Natural killer cell (primary cell): ENCODE measurements around the gene TAF8. TPM values are rescaled to one million over a fixed set of nuclear protein-coding genes. Genes with fewer than 3 reads are reported as not detected.

Experiments used
- ATAC-seq, 3 donors: fragments of 150-1000 bp in 2 of 3; fragments of 200-7000 bp in 1 of 3; cut with Tn5 transposase; 1 replicate in 1 of 3; 2 replicates in 2 of 3; pipeline ENCODE4 v1.10.0; 2021; ENCODE audit warnings: mild to moderate bottlenecking in 2 of 3, moderate library complexity in 2 of 3
- DNase-seq, 2 donors: peaks; one replicate each; pipeline versions ENCODE4 v3.0.0 to v3.0.0-alpha.2; 2013 to 2021; ENCODE audit warnings: mixed read lengths in 1 of 2
- H3K27ac ChIP-seq: one replicate; pipeline ENCODE4 v1.5.1; 2013; ENCODE audit warnings: mild to moderate bottlenecking, low read length
- H3K27me3 ChIP-seq: one replicate; pipeline ENCODE4 v1.6.1; 2013; ENCODE audit warnings: low read length; ENCODE audit not compliant: control insufficient read depth, insufficient read depth
- H3K36me3 ChIP-seq: one replicate; pipeline ENCODE4 v1.6.1; 2013; ENCODE audit warnings: low read length; ENCODE audit not compliant: control insufficient read depth, insufficient read depth
- H3K4me1 ChIP-seq: one replicate; pipeline ENCODE4 v1.6.1; 2013; ENCODE audit warnings: low read length; ENCODE audit not compliant: control insufficient read depth, insufficient read depth
- H3K4me3 ChIP-seq: one replicate; pipeline ENCODE4 v1.5.1; 2013; ENCODE audit warnings: low read length
- H3K9me3 ChIP-seq: one replicate; pipeline ENCODE4 v1.6.1; 2013; ENCODE audit warnings: low read length; ENCODE audit not compliant: control insufficient read depth, insufficient read depth
- H3K27ac Mint-ChIP-seq, 2 donors: one replicate each; pipeline ENCODE4 v1.8.0; 2022; ENCODE audit warnings: mild to moderate bottlenecking in 2 of 2, mixed read lengths in 2 of 2, moderate library complexity in 1 of 2
- H3K27me3 Mint-ChIP-seq, 2 donors: one replicate each; pipeline ENCODE4 v1.8.0; 2022; ENCODE audit warnings: low read depth in 2 of 2, mixed read lengths in 2 of 2
- H3K36me3 Mint-ChIP-seq: one replicate; pipeline ENCODE4 v1.8.0; 2022; ENCODE audit warnings: mixed read lengths
- H3K4me1 Mint-ChIP-seq, 2 donors: one replicate each; pipeline ENCODE4 v1.8.0; 2022; ENCODE audit warnings: mixed read lengths in 2 of 2
- H3K4me3 Mint-ChIP-seq: one replicate; pipeline ENCODE4 v1.8.0; 2022; ENCODE audit warnings: mild to moderate bottlenecking, moderate library complexity, mixed read lengths
- H3K9me3 Mint-ChIP-seq, 2 donors: one replicate each; pipeline ENCODE4 v1.8.0; 2022; ENCODE audit warnings: mixed read lengths in 2 of 2
- WGBS: methylation state at CpG from one replicate; pipeline ENCODE4 v1.1.7; 2013; ENCODE audit warnings: missing lambda C conversion rate; ENCODE audit not compliant: insufficient coverage; 5-methylcytosine and 5-hydroxymethylcytosine counted together
- intact Hi-C: fragments of 100-400 bp; cut with micrococcal nuclease; formaldehyde crosslinking; loops from one replicate; pipeline ENCODE4 v1.14.2; 2022
- total RNA-seq, 4 donors: library from RNA; stranded (reverse); fragments of 120-200 nt in 1 of 4; gene quantifications; one replicate each; pipeline versions ENCODE4 v1.2.3 to v1.2.4, GENCODE V29; 2013 to 2022
- TF ChIP-seq, protein P1 (sequence below): fragments of 200-600 bp; IDR thresholded peaks from one replicate; pipeline ENCODE4 v1.8.0; 2022; ENCODE audit warnings: antibody characterized with exemption

TAF8 gene
- total RNA-seq, 3 donors from 2014 or later (not counting 1 experiment from before 2014, with no cell fraction given) = 38.4 to 54.2 (median 47.5) TPM

DNA sequence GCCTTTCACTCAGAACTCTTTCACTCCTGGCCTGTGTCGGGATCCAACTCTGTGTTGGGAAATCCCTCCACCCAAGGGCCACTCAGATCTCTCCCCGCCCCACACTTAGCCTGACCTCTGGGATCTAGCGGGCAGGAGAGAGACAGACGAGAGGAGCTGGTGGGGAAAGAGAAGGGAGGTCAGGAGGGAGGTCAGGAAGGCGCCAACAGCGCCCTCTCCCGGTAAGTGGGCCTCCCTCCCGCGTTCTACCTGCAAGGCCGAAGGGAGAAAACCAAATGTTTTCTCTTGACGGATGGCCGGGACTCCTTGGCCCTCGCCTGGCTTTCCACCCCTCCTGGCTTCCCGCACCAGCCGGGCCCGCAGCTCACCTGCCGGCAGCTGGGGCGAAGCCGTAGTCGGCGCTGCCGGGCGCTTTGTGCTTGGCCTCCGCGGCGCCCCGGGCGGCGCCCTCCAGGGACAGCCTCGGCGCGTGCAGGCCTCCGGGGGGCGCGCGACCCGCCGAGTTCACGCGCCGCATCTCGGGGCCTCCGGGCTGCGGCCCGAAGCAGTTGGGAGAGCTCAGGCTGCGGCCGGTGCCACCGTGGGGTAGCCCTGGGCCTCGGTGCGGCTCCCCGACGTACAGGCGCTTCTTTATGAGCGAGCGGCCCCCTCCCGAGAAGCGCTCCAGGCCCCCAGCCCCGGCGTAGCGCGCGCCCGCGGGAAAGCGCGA lies 53.9 kb downstream of the TAF8 start:
- peak; percentile 71 to 87 for DNase-seq
- H3K4me3 ChIP-seq = peak overlapping the region; percentile 43
- H3K27ac ChIP-seq = no peak overlapping the region
- no peaks in the 10 kb centered on the region for H3K36me3 ChIP-seq
- TF ChIP-seq, protein P1, sequence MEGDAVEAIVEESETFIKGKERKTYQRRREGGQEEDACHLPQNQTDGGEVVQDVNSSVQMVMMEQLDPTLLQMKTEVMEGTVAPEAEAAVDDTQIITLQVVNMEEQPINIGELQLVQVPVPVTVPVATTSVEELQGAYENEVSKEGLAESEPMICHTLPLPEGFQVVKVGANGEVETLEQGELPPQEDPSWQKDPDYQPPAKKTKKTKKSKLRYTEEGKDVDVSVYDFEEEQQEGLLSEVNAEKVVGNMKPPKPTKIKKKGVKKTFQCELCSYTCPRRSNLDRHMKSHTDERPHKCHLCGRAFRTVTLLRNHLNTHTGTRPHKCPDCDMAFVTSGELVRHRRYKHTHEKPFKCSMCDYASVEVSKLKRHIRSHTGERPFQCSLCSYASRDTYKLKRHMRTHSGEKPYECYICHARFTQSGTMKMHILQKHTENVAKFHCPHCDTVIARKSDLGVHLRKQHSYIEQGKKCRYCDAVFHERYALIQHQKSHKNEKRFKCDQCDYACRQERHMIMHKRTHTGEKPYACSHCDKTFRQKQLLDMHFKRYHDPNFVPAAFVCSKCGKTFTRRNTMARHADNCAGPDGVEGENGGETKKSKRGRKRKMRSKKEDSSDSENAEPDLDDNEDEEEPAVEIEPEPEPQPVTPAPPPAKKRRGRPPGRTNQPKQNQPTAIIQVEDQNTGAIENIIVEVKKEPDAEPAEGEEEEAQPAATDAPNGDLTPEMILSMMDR = peak; percentile 97
- peaks cover 8 to 10% of the 10 kb centered on the region in 2 donors for H3K4me1 Mint-ChIP-seq
- peak; percentile 86 to 89 (median 88) for ATAC-seq
- no peaks in the 10 kb centered on the region for H3K9me3 ChIP-seq
- H3K9me3 Mint-ChIP-seq = no peaks in the 10 kb centered on the region
- H3K27me3 ChIP-seq = no peaks in the 10 kb centered on the region
- WGBS = 2% methylated on average over 66 of the region's 66 CpGs
- peak overlapping the region; percentile 43 to 49 for H3K27ac Mint-ChIP-seq
- intact Hi-C loops = no loop called here
- H3K27me3 Mint-ChIP-seq = peaks cover 0 to 3% of the 10 kb centered on the region in 2 donors
- no peaks in the 10 kb centered on the region for H3K36me3 Mint-ChIP-seq
- H3K4me1 ChIP-seq = peaks cover 18% of the 10 kb centered on the region
- peak overlapping the region; percentile 73 for H3K4me3 Mint-ChIP-seq

DNA sequence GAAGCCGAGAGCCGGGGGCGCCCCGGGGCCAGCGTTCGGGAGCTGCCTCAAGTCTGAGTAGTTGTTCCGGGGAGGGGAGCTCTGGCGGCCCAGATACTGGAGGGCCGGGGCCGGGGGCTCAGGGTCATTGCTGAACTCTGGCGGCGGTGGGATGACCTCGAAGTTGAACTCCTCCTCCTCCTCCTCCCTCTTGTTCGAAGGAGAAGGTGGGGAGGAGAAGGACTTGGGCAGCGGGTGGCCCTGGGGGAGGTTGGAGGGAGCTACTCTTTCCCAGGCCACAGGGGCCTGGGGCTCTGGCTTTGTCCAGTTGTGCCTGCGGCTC lies 54.4 kb downstream of the TAF8 start:
- Histone ChIP-seq H3K9me3 (no peaks in the 10 kb centered on the region), H3K36me3 (no peaks in the 10 kb centered on the region), H3K27me3 (no peaks in the 10 kb centered on the region), H3K4me3 (peak overlapping the region; percentile 43), H3K4me1 (peaks cover 18% of the 10 kb centered on the region), H3K27ac (no peak overlapping the region)
- peak overlapping the region; percentile 61 for H3K4me3 Mint-ChIP-seq
- no peak for DNase-seq
- H3K36me3 Mint-ChIP-seq = no peaks in the 10 kb centered on the region
- TF ChIP-seq, protein P1 = no peak
- peaks cover 8 to 10% of the 10 kb centered on the region in 2 donors for H3K4me1 Mint-ChIP-seq
- peak in 2 of 3 donors; percentile 27 to 38 for ATAC-seq
- peaks cover 0 to 3% of the 10 kb centered on the region in 2 donors for H3K27me3 Mint-ChIP-seq
- 12% methylated on average over 10 of the region's 16 CpGs for WGBS
- no peaks in the 10 kb centered on the region for H3K9me3 Mint-ChIP-seq
- intact Hi-C loops = no loop called here
- H3K27ac Mint-ChIP-seq = peak overlapping the region in 1 of 2 donors; percentile 49

DNA sequence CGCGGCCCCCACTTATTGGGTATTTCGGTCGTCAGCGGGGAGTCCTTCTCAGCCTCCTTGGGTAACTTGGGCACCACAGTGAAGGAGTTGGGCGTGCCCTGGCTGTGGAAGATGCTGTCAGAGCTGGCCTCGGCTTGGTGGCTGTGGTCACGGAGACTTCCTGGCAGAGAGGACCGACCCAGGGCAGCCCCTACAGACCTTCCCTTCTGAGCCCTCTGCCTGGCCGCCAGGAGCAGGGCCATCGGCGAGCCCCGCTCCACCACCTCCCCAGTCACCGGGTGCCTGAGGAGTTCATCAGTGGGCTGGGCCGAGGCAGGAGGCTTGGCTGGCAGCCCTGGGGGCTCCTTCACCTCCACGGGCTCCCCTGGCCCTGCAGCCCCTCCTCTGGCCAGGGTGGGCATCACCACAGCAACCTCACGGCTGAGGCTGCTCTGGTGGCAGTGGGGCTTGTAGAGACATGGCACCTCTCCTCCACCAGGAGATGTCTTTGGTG lies 54.9 kb downstream of the TAF8 start:
- peaks cover 8 to 10% of the 10 kb centered on the region in 2 donors for H3K4me1 Mint-ChIP-seq
- TF ChIP-seq, protein P1 = no peak
- H3K27ac Mint-ChIP-seq = peak overlapping the region in 1 of 2 donors; percentile 49
- H3K27ac ChIP-seq = no peak overlapping the region
- ATAC-seq = peak in 2 of 3 donors; percentile 22 to 37
- H3K27me3 ChIP-seq = no peaks in the 10 kb centered on the region
- DNase-seq = peak; percentile 12 to 17
- peaks cover 0 to 3% of the 10 kb centered on the region in 2 donors for H3K27me3 Mint-ChIP-seq
- peaks cover 18% of the 10 kb centered on the region for H3K4me1 ChIP-seq
- peak overlapping the region; percentile 61 for H3K4me3 Mint-ChIP-seq
- WGBS = 65% methylated on average over 17 of the region's 17 CpGs
- H3K9me3 Mint-ChIP-seq = no peaks in the 10 kb centered on the region
- H3K36me3 Mint-ChIP-seq = no peaks in the 10 kb centered on the region
- H3K36me3 ChIP-seq = no peaks in the 10 kb centered on the region
- no peaks in the 10 kb centered on the region for H3K9me3 ChIP-seq
- intact Hi-C loops = no loop called here
- no peak overlapping the region for H3K4me3 ChIP-seq
